Breast epithelium (tissue), 4 donors: ENCODE measurements around the gene NAA38. TPM values are rescaled to one million over a fixed set of nuclear protein-coding genes. Genes with fewer than 3 reads are reported as not detected.

Experiments used
- DNase-seq, 2 donors: peaks; one replicate each; pipeline ENCODE4 v3.0.0-alpha.2; 2019; ENCODE audit warnings: low spot score in 2 of 2
- H3K27ac ChIP-seq, 2 donors: fragments of 200-600 bp; sonication (generic) in 1 of 2; one replicate each; pipeline ENCODE4 v1.5.1; 2016 to 2019; ENCODE audit warnings: mild to moderate bottlenecking in 1 of 2
- H3K27me3 ChIP-seq, 2 donors: fragments of 200-600 bp; sonication (generic) in 1 of 2; one replicate each; pipeline versions ENCODE4 v1.5.1 to v1.6.0; 2017 to 2019; ENCODE audit warnings: control low read depth in 1 of 2, mild to moderate bottlenecking in 1 of 2
- H3K36me3 ChIP-seq: fragments of 200-600 bp; one replicate; pipeline ENCODE4 v1.5.1; 2019
- H3K4me1 ChIP-seq, 2 donors: fragments of 200-600 bp; sonication (generic); one replicate each; pipeline ENCODE4 v1.5.1; 2016 to 2019; ENCODE audit warnings: control low read depth in 1 of 2
- H3K4me3 ChIP-seq, 3 donors: fragments of 200-600 bp; sonication (generic); 1 replicate in 2 of 3; 2 replicates in 1 of 3; pipeline ENCODE4 v1.5.1; 2016 to 2019; ENCODE audit warnings: mild to moderate bottlenecking in 3 of 3, moderate library complexity in 2 of 3
- H3K9me3 ChIP-seq, 2 donors: fragments of 200-600 bp; sonication (generic) in 1 of 2; one replicate each; pipeline ENCODE4 v1.5.1; 2016 to 2019; ENCODE audit warnings: control low read depth in 1 of 2
- CTCF ChIP-seq, 3 donors: fragments of 450-650 bp; IDR thresholded peaks; one replicate each; pipeline ENCODE4 v1.5.1; 2016 to 2017; ENCODE audit warnings: antibody characterized with exemption in 3 of 3, mild to moderate bottlenecking in 3 of 3, moderate library complexity in 3 of 3
- POLR2A ChIP-seq: fragments of 450-650 bp; IDR thresholded peaks from one replicate; pipeline ENCODE4 v1.6.1; 2016; ENCODE audit warnings: antibody characterized with exemption, mild to moderate bottlenecking, moderate library complexity
- POLR2AphosphoS5 ChIP-seq, 3 donors: sonication (generic); formaldehyde crosslinking; IDR thresholded peaks; one replicate each; pipeline ENCODE4 v1.6.1; 2017; ENCODE audit warnings: antibody characterized with exemption in 3 of 3
- intact Hi-C: fragments of 100-400 bp; cut with DNase I; formaldehyde crosslinking; loops from one replicate; pipeline ENCODE4 v1.15.1; 2023; ENCODE audit warnings: low total_unique reads
- total RNA-seq, 3 donors: library from RNA; depleted of rRNA; stranded (reverse); fragments of >200 nt; gene quantifications; one replicate each; pipeline ENCODE4 v1.1.0, GENCODE V29; 2016

Gene NAA38
- total RNA-seq, 3 donors from 2014 or later, result 84.7 to 92.4 (median 89.9) TPM

GRCh38 chr17:7840441-7840840, 16.9 kb downstream of the NAA38 start:
- H3K9me3 ChIP-seq, result no peaks in the 10 kb centered on the region
- no peaks in the 10 kb centered on the region for H3K36me3 ChIP-seq
- H3K4me3 ChIP-seq, result no peak overlapping the region
- TF ChIP-seq CTCF (IDR thresholded peaks at IDR 0.05), result no peak
- no peak for TF ChIP-seq POLR2A
- TF ChIP-seq POLR2AphosphoS5 (IDR thresholded peaks at IDR 0.05), result no peak
- DNase-seq, result no peak
- H3K4me1 ChIP-seq, result peaks cover 11 to 44% of the 10 kb centered on the region in 2 donors
- intact Hi-C loops, result no loop called here
- H3K27me3 ChIP-seq, result no peaks in the 10 kb centered on the region
- H3K27ac ChIP-seq, result peak overlapping the region; percentile 98 to 99

GRCh38 chr17:7839876-7840261, 17.5 kb downstream of the NAA38 start:
- intact Hi-C loops, result no loop called here
- no peak for TF ChIP-seq CTCF (IDR thresholded peaks at IDR 0.05)
- no peaks in the 10 kb centered on the region for H3K9me3 ChIP-seq
- no peak for DNase-seq
- peak overlapping the region; percentile 97 to 99 for H3K27ac ChIP-seq
- no peaks in the 10 kb centered on the region for H3K36me3 ChIP-seq
- H3K27me3 ChIP-seq, result no peaks in the 10 kb centered on the region
- H3K4me3 ChIP-seq, result no peak overlapping the region
- H3K4me1 ChIP-seq, result peaks cover 8 to 38% of the 10 kb centered on the region in 2 donors

- H3K4me1 ChIP-seq, result peaks cover 8 to 38% of the 10 kb centered on the region in 2 donors
Measured at GRCh38 chr17:7839190-7839875, 18.0 kb downstream of the NAA38 start.

GRCh38 chr17:7838090-7839075, 19.0 kb downstream of the NAA38 start:
- intact Hi-C loops, result no loop called here
- no peaks in the 10 kb centered on the region for H3K27me3 ChIP-seq
- peaks cover 8 to 38% of the 10 kb centered on the region in 2 donors for H3K4me1 ChIP-seq
- no peak for DNase-seq
- no peaks in the 10 kb centered on the region for H3K9me3 ChIP-seq
- TF ChIP-seq POLR2AphosphoS5 (IDR thresholded peaks at IDR 0.05) (peak in 1 of 3 donors; percentile 30), CTCF (IDR thresholded peaks at IDR 0.05) (no peak)
- H3K36me3 ChIP-seq, result no peaks in the 10 kb centered on the region
- peak overlapping the region; percentile 12 to 74 (median 32) for H3K4me3 ChIP-seq
- H3K27ac ChIP-seq, result peak overlapping the region; percentile 97 to 99

More at GRCh38 chr17:7839190-7839875, 18.0 kb downstream of the NAA38 start:
- DNase-seq, result no peak
- intact Hi-C loops, result no loop called here
- TF ChIP-seq POLR2A (no peak), POLR2AphosphoS5 (IDR thresholded peaks at IDR 0.05) (no peak), CTCF (IDR thresholded peaks at IDR 0.05) (no peak)
- Histone ChIP-seq H3K4me3 (no peak overlapping the region), H3K27ac (peak overlapping the region; percentile 97 to 99), H3K9me3 (no peaks in the 10 kb centered on the region), H3K36me3 (no peaks in the 10 kb centered on the region), H3K27me3 (no peaks in the 10 kb centered on the region)
